Renal cortex interstitium (tissue), 15 donors: ENCODE data around the gene MRGPRD. TPM values are rescaled to one million over a fixed set of nuclear protein-coding genes. Genes with fewer than 3 reads are reported as not detected.

Source experiments
- DNase-seq, 11 donors: peaks; one replicate each; pipeline ENCODE4 v3.0.0-alpha.2; 2013; ENCODE audit warnings: low read depth in 9 of 11, low spot score in 4 of 11; ENCODE audit errors: extremely low read depth in 1 of 11
- long read RNA-seq, 16 experiments: transcript quantifications; one replicate each; lab custom pipeline, GENCODE V29; 2026
- polyA plus RNA-seq, 3 donors: library from polyadenylated mRNA; unstranded; fragments of 120-200 nt; gene quantifications; one replicate each; pipeline ENCODE4 v1.2.1, GENCODE V29; 2013; ENCODE audit not compliant: insufficient read length in 3 of 3

MRGPRD gene, protein sequence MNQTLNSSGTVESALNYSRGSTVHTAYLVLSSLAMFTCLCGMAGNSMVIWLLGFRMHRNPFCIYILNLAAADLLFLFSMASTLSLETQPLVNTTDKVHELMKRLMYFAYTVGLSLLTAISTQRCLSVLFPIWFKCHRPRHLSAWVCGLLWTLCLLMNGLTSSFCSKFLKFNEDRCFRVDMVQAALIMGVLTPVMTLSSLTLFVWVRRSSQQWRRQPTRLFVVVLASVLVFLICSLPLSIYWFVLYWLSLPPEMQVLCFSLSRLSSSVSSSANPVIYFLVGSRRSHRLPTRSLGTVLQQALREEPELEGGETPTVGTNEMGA
- polyA plus RNA-seq, result not detected
- long read RNA-seq, donor 1, result 0 reads
- long read RNA-seq, donor 2, result 0 reads
- long read RNA-seq, donor 3, result 0 reads
- long read RNA-seq, donor 4, result 0 reads
- long read RNA-seq, donor 5, result 0 reads
- long read RNA-seq, donor 6, result 0 reads
- long read RNA-seq, donor 7, result 0 reads
- long read RNA-seq, donor 8, result 0 reads
- long read RNA-seq, donor 9, result 0 reads
- long read RNA-seq, donor 10, result 0 reads
- long read RNA-seq, donor 11, result 0 reads
- long read RNA-seq, donor 12, result 0 reads
- long read RNA-seq, donor 13, result 0 reads
- long read RNA-seq, donor 14, result 0 reads
- long read RNA-seq, donor 15, partial matches to known transcripts, result 0 of 1 reads
- long read RNA-seq, donor 15, other reads (novel, unspliced or antisense), result 0 of 1 reads
- long read RNA-seq, donor 16, result 0 reads

DNA sequence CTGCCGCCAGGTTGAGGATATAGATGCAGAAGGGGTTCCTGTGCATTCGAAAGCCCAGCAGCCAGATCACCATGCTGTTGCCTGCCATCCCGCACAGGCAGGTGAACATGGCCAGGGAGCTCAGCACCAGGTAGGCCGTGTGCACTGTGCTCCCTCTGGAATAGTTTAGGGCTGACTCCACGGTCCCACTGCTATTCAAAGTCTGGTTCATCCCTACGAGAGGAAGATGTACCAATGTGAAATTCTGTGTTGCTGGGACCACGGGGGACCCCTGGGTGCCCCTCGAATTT lies at the start of gene MRGPRD:
Gene MRGPRD, minus strand, starts transcription at position 211 of the 290 bp plus-strand sequence. Its CDS starts 0 bp downstream, at position 211.
- no peak for DNase-seq

DNA sequence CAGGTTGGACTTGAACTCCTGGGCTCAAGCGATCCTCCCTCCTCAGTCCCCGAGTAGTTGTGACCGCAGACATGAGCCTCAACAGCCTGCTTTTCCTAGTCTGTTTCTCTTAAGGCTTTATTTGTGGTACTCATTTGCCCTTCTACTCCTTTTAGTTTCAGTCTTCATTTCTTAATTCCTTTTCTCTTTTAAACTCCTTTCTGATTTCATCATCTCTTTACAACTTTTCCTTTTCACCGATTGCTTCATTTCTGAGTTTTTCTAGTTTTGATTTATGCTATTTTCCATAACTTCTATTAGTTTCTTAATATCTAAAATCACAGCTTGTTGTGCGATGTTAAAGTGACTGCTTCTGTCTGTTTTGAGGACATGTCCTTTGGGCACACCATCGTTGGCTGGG lies 49.5 kb upstream of the MRGPRD start:
- DNase-seq, result no peak

DNA sequence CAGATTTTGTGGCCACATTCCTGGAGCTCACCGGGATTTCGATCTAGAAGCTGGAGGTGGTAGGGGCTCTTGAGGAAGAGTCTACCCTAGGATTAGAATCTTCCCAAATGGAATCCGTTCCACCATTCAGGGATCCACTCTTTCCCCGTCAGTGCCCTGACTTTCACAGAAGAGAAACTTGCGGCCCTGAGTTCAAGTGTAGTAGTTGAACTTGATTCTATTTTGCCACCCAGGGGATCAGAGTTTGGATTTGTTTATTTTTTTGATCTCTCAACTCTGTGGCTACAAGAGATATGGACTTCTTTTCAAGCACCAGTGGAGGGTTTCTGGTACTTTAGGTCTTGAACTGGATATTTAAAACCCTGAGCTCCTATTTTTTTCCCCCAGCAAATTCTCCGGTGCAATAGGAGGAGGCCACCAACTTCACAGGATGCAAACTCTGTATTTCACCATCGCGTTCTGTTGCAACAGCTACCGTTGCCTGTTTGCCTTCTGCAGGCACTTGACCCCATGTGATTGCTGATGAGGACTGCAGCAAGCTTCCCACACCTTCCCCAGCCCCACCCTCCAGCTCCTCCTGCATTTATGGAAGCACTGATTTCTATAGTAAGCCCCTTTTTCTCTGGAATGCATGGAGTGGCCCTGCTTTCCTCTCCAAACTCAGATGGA lies 47.1 kb upstream of the MRGPRD start:
- no peak for DNase-seq

DNA sequence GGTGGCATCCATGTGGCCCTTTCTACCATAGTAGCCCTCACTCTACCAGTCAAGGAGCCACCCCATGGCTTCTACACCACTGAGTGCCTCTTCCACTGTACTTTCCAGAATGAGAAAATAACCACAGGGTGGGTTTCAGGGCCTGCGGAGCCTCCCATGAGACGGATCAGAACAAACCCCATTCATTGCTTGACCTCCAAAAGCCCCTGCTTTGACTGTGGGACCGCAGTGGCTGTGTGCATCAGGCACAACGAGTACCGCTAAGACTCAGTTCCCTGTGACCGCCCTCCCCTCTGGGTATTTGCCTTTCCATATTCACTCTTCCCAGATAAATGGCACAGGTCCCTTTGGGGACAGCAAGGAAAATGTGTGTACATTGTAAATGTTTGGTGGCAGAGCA lies 43.7 kb upstream of the MRGPRD start:
- no peak for DNase-seq

DNA sequence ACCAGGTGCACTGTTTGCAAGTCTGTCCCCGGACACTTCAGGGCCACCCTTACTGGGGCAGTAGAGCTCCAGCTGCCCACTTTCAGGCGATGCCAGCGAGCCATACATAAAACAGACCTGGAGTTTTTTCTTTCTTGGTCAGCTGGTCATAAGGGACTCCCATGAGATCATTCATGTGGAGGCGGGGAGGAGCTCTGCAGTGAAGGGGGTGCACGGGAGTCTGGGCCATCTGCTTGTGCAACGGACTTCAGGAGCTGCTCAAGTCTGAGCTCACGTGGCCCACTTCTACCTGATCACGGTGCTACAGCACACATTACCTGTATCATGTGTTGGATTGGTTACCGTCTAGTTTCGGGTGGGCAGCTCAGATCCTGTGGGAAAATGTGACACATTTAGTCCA lies 41.5 kb upstream of the MRGPRD start:
- DNase-seq, result no peak

DNA sequence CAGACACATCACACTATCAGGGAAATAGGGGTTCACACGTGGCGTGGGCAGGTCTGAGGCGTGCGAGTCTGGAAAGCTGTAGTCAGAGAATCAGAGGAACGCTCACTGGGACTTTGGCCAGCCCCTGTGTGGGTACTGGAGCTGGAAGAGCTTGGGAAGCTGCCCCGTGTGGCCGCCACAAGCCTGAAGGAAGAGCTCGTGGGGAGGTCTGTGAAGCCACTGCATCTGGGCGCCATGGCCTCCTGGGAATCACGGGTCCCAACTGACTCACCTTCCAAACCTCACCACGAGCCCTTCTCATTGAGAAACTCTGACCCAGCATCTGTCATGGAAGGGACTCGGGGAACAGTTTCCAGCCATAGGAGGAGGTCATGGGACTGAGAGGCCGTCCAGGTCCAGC lies 38.1 kb upstream of the MRGPRD start:
- DNase-seq, result no peak

DNA sequence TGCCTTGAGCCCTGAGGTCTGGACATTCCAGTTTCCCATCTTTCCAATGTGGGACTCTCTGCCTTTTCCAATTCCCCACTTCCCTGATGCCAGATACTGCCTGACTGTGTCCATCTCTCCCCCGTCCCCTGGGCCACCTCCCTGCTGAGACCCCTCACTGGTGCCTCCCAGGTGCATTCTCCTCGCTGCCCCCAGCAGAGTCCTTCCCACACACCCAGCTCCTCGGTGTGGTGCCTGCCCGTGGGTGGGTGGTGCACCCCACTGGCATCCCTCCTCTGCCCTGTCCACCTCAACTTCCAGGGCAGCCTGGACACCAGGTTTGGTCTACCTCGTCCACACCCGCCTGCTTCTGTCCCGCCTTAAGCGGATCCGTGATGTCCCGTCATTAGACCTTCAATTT lies 37.2 kb upstream of the MRGPRD start:
- DNase-seq, result no peak

DNA sequence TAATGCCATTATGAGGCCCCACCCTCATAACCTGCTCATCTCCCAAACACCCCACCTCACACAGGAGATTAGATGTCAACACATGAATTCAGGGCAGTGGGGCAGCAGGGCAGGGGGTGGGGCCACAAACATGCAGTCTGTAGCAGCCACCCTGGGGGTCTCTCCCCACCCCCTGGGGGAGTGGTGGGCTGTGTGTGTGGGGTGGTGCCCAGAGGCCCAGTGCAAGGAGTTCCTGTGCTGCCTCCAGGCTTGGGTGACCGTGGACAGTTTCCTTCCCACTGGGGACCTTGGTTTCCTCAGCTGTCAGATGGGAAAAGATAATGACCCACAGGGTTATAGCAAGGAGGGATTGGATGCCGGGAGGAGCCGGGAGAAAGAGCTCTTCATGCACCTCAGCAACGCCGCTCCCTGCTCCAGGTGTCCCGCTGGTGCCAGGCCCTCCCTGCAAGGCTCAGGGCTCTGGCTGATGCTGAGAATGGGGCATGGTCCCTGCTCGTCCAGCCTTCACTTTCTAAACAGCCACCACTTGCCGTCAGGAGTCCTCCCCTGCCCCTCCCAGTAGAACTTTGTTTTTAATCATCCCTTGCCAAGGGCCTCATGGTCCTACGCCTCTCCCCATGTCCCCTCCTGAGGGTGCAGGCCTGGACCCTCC lies 34.2 kb upstream of the MRGPRD start:
- no peak for DNase-seq

DNA sequence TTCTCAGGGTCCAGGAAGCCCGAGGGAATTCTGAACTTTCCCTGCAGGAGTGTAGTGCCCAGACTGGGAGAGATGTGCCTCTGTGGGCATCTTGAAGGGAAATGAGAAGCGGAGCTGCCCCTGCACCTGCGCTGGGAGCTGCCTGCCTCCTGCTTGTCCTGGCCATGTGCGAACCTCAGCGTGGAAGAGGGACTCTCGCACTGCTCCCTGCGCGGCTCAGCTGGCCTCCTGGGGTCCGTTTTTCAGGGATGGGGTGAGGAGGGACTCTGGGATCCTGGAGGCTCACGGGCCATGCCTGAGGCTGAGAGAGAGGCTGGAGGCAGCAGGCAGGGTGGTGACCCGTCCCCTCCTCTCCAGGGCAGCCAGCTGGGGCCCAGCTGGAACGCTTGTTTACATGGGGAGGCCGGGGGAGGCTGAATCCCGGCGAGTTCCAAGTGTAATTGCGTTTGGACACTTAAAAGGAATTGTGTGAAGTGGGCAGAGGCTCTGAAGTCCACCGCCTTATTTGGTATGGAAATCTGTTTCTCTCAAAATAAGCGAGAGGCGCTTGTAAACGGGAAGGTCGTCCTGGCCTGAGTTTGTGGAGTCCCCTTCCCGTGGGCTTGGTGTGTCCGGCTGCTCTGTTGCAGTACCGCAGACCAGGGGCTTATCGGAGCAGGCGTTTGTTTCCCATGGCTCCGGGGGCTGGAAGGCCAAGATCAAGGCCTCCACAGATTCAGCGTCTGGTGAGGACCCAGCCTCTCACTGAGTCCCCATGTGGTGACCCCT lies 33.5 kb upstream of the MRGPRD start:
- peak in 9 of 11 donors; percentile 50 to 84 (median 70) for DNase-seq

DNA sequence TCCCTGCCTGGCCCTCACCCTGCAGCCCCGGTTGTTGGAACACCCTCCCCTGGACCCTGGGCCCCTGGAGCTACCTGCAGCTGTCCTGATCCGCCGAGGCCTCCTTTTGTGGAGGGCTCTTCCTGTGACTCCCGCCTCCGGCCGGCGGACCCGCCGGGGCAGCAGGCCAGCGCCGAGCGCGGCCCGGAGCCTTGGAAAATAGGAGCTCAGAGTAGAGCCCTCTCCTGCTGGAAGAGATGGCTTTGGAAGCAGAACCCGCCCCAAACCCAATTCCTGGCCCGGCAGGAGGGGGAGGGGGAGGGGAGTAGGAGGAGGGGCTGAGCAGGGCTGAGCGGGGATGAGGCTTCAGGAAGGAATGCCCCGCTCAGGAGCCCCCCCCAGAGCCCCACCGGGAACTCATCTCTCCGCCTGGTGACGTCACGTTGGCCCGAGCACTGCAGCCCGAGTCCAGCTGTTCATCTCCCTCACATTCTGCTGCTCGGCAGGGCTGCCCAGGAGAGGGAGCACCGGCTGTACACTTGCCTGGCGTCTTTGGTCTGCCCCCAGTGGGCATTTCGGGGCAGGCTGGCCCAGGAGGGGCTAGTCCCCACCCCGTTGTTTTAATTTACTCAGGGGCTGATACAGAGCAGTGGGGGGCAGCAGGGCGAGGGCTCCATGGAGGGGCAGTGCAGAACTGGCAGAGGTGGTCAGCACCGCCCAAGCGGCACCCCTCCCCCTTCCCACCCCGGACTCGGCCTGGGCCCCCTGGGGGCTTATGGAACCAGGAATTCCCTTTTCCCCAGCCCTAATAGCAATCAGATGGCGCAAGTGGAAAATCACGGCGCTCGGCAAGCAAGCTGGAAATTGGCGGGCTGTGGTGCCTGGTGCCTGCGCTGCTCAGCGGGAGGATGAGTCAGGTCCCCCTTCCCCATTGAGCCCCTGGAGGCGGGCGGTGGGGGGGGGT lies 32.5 kb upstream of the MRGPRD start, which contains the start of gene MRGPRF:
Gene MRGPRF, minus strand, starts transcription at position 238 of the 943 bp plus-strand sequence. CDS start 3,345 bp downstream, outside the sequence.
- DNase-seq, result peak in 1 of 11 donors; percentile 28

DNA sequence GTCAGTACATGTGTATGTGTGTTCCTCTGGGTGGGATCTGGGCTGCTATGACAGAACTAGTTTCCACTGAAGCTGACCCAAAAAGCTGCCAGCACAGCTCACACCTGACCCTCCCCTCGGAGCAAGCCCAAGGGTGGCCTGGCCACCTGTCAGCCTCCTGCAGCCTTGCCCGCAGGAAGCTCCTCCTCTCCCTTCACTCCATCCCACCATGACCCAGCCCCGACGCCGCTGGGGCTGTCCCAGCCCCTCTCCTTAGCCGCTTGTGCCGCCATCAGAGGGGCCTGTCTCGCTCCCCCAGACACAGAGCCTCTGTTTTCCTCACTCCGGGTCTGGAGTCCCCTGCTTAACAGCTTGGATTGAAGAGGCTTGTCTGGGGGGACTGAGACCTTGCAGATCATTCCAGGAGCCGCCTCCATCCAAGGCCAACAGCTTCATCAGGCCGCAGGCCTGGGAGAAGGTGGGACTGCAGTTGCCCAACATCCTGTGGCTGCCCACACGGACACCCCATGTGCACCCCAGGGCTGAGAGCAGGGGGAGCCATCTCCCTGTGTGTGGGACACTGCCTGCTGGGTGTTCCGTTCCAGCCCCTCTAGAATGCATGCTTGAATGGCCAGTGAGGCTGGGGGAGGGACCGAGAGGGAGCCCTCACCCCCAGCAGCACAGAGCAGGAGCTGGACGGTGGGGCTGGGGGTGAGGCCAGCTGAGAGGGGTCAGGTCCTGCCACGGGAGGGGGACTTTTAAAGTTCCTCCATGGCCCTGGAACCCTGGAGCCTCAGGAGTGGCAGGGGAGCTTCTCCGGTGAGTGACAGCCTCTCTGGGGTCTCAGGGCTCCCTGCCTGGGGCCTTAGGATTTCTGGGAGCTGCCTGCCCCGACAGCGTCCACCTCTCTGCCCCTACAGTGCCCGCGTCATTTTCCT lies 31.6 kb upstream of the MRGPRD start:
- DNase-seq, result no peak

DNA sequence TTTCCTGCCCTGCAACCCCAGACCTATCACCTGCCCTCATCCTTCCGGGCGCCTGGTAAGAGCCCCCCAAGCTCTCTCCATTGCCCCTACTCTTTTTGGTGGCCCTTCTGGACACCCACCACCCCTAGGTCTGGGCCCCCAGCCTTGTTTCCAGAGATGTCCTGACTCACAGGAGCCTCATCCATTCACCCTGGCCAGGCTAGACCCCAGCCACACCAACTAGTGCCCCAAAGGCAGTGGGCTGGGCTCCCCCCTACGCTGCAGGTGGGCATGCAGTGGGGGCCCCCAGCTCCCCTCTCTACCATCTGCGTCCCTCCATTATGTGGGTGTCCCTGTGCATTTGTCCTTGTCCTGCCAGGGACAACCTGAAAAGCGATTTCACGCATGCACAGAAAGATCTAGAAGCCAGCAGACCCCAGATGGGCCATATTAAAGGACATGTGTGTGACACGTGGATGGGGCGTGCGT lies 30.9 kb upstream of the MRGPRD start:
- no peak for DNase-seq

DNA sequence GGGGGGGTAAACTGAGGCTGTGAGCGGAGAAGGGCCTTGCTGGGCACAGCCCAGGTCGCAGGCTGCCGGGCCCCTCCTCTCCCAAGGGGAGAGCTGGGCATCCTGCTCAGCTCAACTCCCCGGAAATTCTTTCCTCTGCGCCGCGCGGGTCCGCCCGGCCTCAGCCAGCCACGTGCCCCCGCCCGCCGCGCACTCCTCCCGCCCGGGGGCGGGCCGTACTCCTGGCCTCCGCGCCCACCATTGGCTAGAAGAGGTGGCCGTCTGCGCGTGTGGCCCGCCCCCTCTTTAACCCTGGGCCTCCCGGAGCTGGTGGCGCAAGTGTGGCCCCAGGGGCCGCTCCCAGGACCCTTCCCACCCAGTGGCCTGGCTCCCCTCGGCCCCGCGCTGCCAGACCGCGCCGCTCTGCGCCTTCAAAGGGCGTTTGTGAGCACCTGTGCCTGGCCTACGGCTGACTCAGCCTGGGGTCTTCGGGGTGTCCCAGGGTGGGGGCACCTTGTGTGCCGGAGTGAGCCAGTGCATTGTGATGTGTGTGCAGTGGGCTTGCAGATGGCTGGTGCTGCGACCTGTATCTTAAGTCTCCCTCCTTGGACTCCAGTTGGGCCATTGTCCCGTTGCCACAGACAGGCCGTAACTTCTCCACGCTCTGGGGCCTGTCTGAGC lies 30.3 kb upstream of the MRGPRD start:
- peak in 7 of 11 donors; percentile 56 to 81 (median 69) for DNase-seq

DNA sequence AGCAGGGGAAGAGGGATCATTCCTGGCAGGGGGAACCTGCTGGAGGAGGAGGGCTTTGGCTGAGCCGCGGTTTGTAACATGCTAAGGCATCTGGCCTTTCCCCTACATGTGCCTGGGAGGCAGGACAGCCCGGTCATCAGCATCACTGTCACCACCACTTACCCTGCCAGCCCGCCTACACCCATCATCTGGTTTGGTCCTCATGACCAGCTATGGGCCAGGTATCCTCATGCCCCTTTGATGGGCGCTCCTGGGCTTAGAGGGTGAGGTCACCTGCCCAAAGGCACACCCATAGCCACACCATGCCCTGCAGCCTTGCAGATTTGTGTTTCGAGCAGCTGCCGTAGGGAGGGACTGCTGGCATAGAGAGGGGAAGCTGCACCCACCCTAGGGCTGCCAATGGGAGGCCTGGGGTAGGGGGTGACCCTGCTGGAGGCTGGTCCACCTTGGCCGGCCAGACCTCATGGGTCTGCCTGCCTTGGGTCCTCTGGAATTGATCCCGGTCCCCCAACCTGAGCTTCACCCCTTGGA lies 29.6 kb upstream of the MRGPRD start:
- DNase-seq, result no peak

DNA sequence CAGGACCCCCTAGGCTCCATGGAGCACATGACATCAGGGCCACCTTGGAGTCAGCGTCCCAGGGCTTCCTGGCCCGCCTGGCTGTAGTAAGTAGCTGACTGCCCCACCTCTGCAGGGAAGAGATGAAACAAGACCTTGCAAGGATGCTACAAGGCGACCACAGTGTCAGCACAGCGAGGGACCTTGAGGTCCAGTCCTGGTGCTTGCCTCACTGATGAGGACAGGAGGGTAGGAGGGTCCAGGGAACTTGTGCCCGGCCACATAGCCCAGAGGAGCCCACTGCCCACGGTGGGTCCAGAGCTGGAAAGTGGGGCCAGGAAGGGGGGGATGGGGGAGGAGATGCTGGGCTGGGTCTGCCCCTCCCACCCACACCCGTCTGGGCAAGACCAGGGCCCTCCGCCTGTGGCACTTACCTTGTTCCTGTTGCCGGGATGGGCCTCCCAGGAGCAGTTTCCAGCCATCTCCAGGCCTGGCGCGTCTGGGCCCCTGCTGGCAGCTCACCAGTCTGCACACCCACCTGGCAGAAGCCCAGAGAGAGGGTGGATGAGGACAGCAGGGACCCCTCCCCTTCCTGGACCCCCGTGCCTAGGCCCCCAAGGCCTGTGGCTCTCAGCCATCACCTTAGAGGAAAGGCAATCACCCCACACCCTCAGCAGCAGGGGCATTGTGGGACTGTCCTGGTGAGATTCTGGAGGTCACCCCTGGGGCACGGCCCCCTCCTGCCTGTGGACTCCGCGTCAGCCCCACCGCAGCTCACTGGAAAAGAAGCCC lies 28.8 kb upstream of the MRGPRD start:
- no peak for DNase-seq
